Measurements from ENCODE around the gene PHKA2.
A peak's percentile ranks its signal among the peaks of the same experiment; 100 is the strongest.

The PHKA2 gene

GRCh38 chrX:18941896-18942295, 42.0 kb downstream of the PHKA2 start:
- in situ Hi-C loops (cut with HindIII; ENCODE audit: low sequenced_read_pairs): no loop called here
- no peak overlapping the region for H3K4me3 ChIP-seq (ENCODE audit: low read depth, low read length)
- DNase-seq (ENCODE audit: low read depth, low spot score): no peak
- TF ChIP-seq, protein P1, sequence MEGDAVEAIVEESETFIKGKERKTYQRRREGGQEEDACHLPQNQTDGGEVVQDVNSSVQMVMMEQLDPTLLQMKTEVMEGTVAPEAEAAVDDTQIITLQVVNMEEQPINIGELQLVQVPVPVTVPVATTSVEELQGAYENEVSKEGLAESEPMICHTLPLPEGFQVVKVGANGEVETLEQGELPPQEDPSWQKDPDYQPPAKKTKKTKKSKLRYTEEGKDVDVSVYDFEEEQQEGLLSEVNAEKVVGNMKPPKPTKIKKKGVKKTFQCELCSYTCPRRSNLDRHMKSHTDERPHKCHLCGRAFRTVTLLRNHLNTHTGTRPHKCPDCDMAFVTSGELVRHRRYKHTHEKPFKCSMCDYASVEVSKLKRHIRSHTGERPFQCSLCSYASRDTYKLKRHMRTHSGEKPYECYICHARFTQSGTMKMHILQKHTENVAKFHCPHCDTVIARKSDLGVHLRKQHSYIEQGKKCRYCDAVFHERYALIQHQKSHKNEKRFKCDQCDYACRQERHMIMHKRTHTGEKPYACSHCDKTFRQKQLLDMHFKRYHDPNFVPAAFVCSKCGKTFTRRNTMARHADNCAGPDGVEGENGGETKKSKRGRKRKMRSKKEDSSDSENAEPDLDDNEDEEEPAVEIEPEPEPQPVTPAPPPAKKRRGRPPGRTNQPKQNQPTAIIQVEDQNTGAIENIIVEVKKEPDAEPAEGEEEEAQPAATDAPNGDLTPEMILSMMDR (IDR thresholded peaks at IDR 0.05; ENCODE audit: low read depth, low read length): no peak

DNA sequence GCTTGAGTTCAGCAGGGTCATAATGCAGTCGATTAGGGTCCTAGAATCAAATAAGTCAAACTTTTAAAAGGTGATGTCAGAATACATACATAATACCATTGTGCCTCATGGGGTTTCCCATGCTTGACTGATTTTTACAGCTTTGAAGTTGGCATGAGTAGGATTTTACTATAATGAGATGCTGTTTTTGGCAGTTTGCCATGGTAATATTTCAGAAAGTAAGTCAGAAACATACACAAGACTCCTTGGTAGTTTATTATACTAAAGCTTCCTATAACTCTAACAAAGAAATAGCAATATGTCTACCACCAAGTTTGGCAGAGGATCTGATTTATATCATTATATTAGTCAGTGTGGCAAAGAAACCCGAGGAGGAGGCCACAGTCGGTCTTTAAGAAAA, 45.2 kb downstream of the PHKA2 start:
- TF ChIP-seq, protein P1 (IDR thresholded peaks at IDR 0.05; ENCODE audit: low read depth, low read length): no peak
- in situ Hi-C loops (cut with HindIII; ENCODE audit: low sequenced_read_pairs): no loop called here
- DNase-seq (ENCODE audit: low read depth, low spot score): peak; percentile 41
- no peak overlapping the region for H3K4me3 ChIP-seq (ENCODE audit: low read depth, low read length)

DNA sequence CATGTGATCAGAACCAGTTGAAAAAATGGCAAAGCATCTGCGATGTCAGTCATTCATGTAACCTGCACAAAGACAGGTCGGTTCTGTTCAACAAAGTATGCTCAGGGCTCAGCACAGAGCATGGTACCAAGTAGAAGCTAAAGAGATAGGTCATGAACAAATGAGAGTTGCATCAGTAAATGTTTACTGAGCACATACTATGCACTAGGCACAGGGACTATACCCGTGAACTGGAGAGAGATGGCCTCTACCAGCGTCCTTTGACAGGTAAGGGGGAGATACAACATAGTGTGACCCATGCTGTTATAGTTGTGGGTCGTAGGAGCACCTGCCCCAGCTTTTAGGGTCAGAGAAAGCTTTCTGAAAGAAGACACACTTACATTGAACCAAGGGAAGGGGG, 46.7 kb downstream of the PHKA2 start:
- no peak for DNase-seq (ENCODE audit: low read depth, low spot score)
- H3K4me3 ChIP-seq (ENCODE audit: low read depth, low read length): no peak overlapping the region
- in situ Hi-C loops (cut with HindIII; ENCODE audit: low sequenced_read_pairs): no loop called here
- TF ChIP-seq, protein P1 (IDR thresholded peaks at IDR 0.05; ENCODE audit: low read depth, low read length): no peak

- no peak for DNase-seq (ENCODE audit: low read depth, low spot score)
Observed at GRCh38 chrX:18935893-18936292, 48.0 kb downstream of the PHKA2 start.

GRCh38 chrX:18934708-18935107, 49.2 kb downstream of the PHKA2 start:
- TF ChIP-seq, protein P1 (IDR thresholded peaks at IDR 0.05; ENCODE audit: low read depth, low read length): no peak
- no peak overlapping the region for H3K4me3 ChIP-seq (ENCODE audit: low read depth, low read length)
- no peak for DNase-seq (ENCODE audit: low read depth, low spot score)
- in situ Hi-C loops (cut with HindIII; ENCODE audit: low sequenced_read_pairs): no loop called here

More at GRCh38 chrX:18935893-18936292, 48.0 kb downstream of the PHKA2 start:
- in situ Hi-C loops (cut with HindIII; ENCODE audit: low sequenced_read_pairs): no loop called here
- H3K4me3 ChIP-seq (ENCODE audit: low read depth, low read length): no peak overlapping the region
- TF ChIP-seq, protein P1 (IDR thresholded peaks at IDR 0.05; ENCODE audit: low read depth, low read length): no peak

DNA sequence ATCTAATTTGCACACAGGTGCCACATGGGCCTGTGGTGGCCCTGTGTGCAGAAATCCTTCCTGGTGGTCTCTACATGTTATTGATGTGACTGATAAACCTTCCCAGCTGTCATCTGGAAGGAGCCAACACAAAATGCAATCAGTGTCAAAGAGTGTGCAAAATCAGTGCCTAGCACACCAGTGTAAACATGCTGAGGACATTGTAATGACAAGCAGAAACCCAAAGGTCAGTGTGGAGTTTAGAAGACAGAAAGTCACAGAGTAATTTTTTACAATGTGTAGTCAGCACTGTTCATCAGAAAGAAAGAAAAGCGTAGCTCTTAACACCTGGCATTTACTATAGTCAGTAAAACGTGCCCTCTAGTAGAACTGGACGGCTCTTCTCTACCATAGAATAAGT, 50.3 kb downstream of the PHKA2 start:
- in situ Hi-C loops (cut with HindIII; ENCODE audit: low sequenced_read_pairs): no loop called here
- no peak for DNase-seq (ENCODE audit: low read depth, low spot score)
- H3K4me3 ChIP-seq (ENCODE audit: low read depth, low read length): no peak overlapping the region
- TF ChIP-seq, protein P1 (IDR thresholded peaks at IDR 0.05; ENCODE audit: low read depth, low read length): no peak

DNA sequence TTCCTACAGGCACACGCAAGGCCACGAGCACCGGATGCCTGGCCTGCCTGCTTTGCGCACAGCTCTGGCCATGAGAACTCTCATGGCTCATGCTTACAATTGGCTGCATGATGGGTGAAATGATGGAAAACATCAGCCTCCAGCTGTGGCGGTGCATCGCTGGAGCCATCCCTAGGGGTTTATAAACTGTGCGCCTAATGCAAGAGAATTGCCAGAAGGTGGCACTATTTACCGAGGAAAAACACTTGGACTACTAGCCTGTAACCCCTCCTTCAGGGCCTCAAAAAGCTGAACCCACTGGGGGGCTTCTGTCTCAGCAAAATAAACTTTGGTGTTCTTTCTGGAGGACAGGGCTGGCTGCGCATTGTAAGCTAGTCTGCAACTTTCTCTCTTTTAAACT, 51.9 kb downstream of the PHKA2 start:
- in situ Hi-C loops (cut with HindIII; ENCODE audit: low sequenced_read_pairs): no loop called here
- DNase-seq (ENCODE audit: low read depth, low spot score): peak; percentile 21
- TF ChIP-seq, protein P1 (IDR thresholded peaks at IDR 0.05; ENCODE audit: low read depth, low read length): peak; percentile 36
- no peak overlapping the region for H3K4me3 ChIP-seq (ENCODE audit: low read depth, low read length)
